ENCODE measurements around the gene SKOR1. TPM values are rescaled to one million over a fixed set of nuclear protein-coding genes. Genes with fewer than 3 reads are reported as not detected.

The SKOR1 gene
- polyA plus RNA-seq, 1 experiment = 0.02 TPM

DNA sequence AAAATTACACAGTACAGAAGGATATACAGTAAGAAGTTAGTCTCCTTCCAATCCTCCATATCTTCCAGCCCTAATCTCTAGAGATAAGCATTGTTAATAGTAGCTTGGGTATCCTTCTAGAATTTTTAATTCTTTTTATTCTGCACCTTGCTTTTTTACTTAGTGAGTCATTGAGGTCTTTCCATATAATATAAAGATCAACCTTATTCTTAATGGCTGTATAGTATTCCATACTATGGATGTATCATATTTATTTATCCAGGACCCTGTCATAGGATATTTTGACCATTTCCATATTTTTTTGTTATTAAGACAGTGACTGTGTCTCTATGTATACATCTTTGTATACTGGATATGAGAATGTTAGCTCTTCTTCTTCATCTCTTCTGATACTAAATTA, 36.3 kb upstream of the SKOR1 start:
- Histone ChIP-seq H3K4me3 (ENCODE audit: low read depth, low read length) (no peak overlapping the region), H3K27me3 (ENCODE audit: control insufficient read depth, insufficient read depth, low read length) (no peaks in the 10 kb centered on the region), H3K36me3 (ENCODE audit: control insufficient read depth, insufficient read depth, low read length) (0 out of 2 replicates have a peak, but pooled peaks cover 1% of the 10 kb centered on the region)
- POLR2A ChIA-PET = no interaction called here
- CTCF ChIA-PET = interaction anchor here (0.6 to 1.1 kb wide), 2 partner anchors 17 to 1820 kb away, joined by 3 read pairs; no protein-coding TSS in a partner anchor
- TF ChIP-seq, protein P1, sequence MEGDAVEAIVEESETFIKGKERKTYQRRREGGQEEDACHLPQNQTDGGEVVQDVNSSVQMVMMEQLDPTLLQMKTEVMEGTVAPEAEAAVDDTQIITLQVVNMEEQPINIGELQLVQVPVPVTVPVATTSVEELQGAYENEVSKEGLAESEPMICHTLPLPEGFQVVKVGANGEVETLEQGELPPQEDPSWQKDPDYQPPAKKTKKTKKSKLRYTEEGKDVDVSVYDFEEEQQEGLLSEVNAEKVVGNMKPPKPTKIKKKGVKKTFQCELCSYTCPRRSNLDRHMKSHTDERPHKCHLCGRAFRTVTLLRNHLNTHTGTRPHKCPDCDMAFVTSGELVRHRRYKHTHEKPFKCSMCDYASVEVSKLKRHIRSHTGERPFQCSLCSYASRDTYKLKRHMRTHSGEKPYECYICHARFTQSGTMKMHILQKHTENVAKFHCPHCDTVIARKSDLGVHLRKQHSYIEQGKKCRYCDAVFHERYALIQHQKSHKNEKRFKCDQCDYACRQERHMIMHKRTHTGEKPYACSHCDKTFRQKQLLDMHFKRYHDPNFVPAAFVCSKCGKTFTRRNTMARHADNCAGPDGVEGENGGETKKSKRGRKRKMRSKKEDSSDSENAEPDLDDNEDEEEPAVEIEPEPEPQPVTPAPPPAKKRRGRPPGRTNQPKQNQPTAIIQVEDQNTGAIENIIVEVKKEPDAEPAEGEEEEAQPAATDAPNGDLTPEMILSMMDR (IDR thresholded peaks at IDR 0.05; ENCODE audit: insufficient read depth, low read depth, low read length) = no peak
- no peak for DNase-seq (ENCODE audit: low read depth)

GRCh38 chr15:67790610-67791319, 34.5 kb upstream of the SKOR1 start:
- TF ChIP-seq, protein P1 (IDR thresholded peaks at IDR 0.05; ENCODE audit: insufficient read depth, low read depth, low read length) = no peak
- ChIA-PET POLR2A (no interaction called here), CTCF (no interaction called here)
- Histone ChIP-seq H3K27me3 (ENCODE audit: control insufficient read depth, insufficient read depth, low read length) (no peaks in the 10 kb centered on the region), H3K36me3 (ENCODE audit: control insufficient read depth, insufficient read depth, low read length) (no peaks in the 10 kb centered on the region), H3K4me3 (ENCODE audit: low read depth, low read length) (no peak overlapping the region)
- DNase-seq (ENCODE audit: low read depth) = no peak

GRCh38 chr15:67792250-67792942, 32.9 kb upstream of the SKOR1 start:
- Histone ChIP-seq H3K4me3 (ENCODE audit: low read depth, low read length) (no peak overlapping the region), H3K27me3 (ENCODE audit: control insufficient read depth, insufficient read depth, low read length) (no peaks in the 10 kb centered on the region), H3K36me3 (ENCODE audit: control insufficient read depth, insufficient read depth, low read length) (no peaks in the 10 kb centered on the region)
- TF ChIP-seq, protein P1 (IDR thresholded peaks at IDR 0.05; ENCODE audit: insufficient read depth, low read depth, low read length) = no peak
- DNase-seq (ENCODE audit: low read depth) = no peak
- POLR2A ChIA-PET = no interaction called here
- CTCF ChIA-PET = no interaction called here

DNA sequence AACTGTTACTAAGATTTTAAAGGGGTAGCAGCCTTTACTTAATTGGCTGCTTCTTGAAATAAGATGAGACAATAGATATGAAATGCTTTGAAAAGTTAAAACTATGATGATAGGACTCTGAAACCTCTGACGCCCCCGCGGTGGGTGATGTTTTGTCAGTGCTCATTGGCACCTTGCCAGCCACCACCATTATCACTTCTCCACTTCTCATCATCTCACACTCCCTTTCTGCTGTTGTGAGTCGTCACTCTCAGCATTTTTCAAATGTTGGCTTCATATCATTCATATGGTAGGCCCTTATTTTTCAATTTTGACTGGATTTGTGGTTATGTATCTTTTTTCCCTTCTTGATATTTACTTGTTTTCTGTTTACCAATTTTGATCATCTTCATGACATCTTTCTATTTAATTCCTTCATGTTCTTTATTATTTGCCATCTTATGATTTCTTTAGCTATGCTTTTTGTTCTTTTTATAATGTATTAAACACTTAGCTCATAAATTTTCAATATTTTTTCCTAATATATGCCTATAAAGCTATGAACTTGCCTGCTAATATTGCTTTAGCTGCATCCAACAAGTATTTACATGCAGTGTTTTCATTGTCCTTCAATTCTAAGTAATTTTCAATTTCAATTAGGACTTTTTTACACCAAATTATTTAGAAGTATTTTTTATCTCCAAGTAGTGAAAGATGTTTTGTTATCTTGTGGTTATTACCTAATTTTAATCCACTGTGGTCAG, 30.3 kb upstream of the SKOR1 start:
- DNase-seq (ENCODE audit: low read depth) = no peak
- Histone ChIP-seq H3K36me3 (ENCODE audit: control insufficient read depth, insufficient read depth, low read length) (no peaks in the 10 kb centered on the region), H3K4me3 (ENCODE audit: low read depth, low read length) (no peak overlapping the region), H3K27me3 (ENCODE audit: control insufficient read depth, insufficient read depth, low read length) (no peaks in the 10 kb centered on the region)
- CTCF ChIA-PET = no interaction called here
- TF ChIP-seq, protein P1 (IDR thresholded peaks at IDR 0.05; ENCODE audit: insufficient read depth, low read depth, low read length) = no peak
- POLR2A ChIA-PET = no interaction called here

All from BJ (cell line).